ENCODE data around the gene HTR3C. TPM values are rescaled to one million over a fixed set of nuclear protein-coding genes. Genes with fewer than 3 reads are reported as not detected.

The HTR3C gene
- total RNA-seq, 4 donors from 2014 or later, result 0.45 TPM; not detected in 3

- intact Hi-C loops (cut with DNase I), result no loop called here
- Histone ChIP-seq H3K9me3 (no peaks in the 10 kb centered on the region), H3K27ac (no peak overlapping the region), H3K36me3 (no peaks in the 10 kb centered on the region), H3K4me3 (replicated peaks in 1 of 3) (no peak overlapping the region), H3K4me1 (no peaks in the 10 kb centered on the region), H3K27me3 (no peaks in the 10 kb centered on the region)
- 93 to 94% methylated on average over 3 of the region's 3 CpGs for WGBS, 2 donors
- TF ChIP-seq POLR2A (IDR thresholded peaks at IDR 0.05), result no peak
- no peak for TF ChIP-seq CTCF (IDR thresholded peaks at IDR 0.05)
- DNase-seq, result no peak
Observed at GRCh38 chr3:184092199-184092598, 39.4 kb downstream of the HTR3C start.

- intact Hi-C loops (cut with DNase I), result no loop called here
- H3K9me3 ChIP-seq, result no peaks in the 10 kb centered on the region
- no peaks in the 10 kb centered on the region for H3K4me1 ChIP-seq
- H3K27ac ChIP-seq, result no peak within 1 kb of the TSS
- H3K27me3 ChIP-seq, result no peaks in the 10 kb centered on the region
- H3K36me3 ChIP-seq, result no peaks in the 10 kb centered on the region
- TF ChIP-seq CTCF (IDR thresholded peaks at IDR 0.05), result no peak
- TF ChIP-seq POLR2A (IDR thresholded peaks at IDR 0.05), result no peak
- WGBS, 2 donors, result 85 to 92% methylated on average over 7 of the region's 7 CpGs
- no peak for DNase-seq
- no peak within 1 kb of the TSS for H3K4me3 ChIP-seq (replicated peaks in 1 of 3)
Observed at GRCh38 chr3:184096811-184097383, 44.0 kb downstream of the HTR3C start, which contains the start of gene HTR3E. TSS of gene HTR3E (plus strand) at chr3:184097064. CDS start at chr3:184097530, 466 bp downstream.

GRCh38 chr3:184097556-184097955, 44.7 kb downstream of the HTR3C start:
- no peaks in the 10 kb centered on the region for H3K4me1 ChIP-seq
- H3K27me3 ChIP-seq, result no peaks in the 10 kb centered on the region
- no peak for TF ChIP-seq CTCF (IDR thresholded peaks at IDR 0.05)
- no peak for TF ChIP-seq POLR2A (IDR thresholded peaks at IDR 0.05)
- H3K36me3 ChIP-seq, result no peaks in the 10 kb centered on the region
- WGBS, 2 donors, result 89% methylated on average over 6 of the region's 6 CpGs
- H3K27ac ChIP-seq, result no peak overlapping the region
- intact Hi-C loops (cut with DNase I), result no loop called here
- H3K4me3 ChIP-seq (replicated peaks in 1 of 3), result no peak overlapping the region
- DNase-seq, result no peak
- no peaks in the 10 kb centered on the region for H3K9me3 ChIP-seq

- DNase-seq, result no peak
- Histone ChIP-seq H3K27me3 (no peaks in the 10 kb centered on the region), H3K4me3 (replicated peaks in 1 of 3) (no peak overlapping the region), H3K36me3 (no peaks in the 10 kb centered on the region), H3K4me1 (no peaks in the 10 kb centered on the region), H3K9me3 (no peaks in the 10 kb centered on the region), H3K27ac (no peak overlapping the region)
- intact Hi-C loops (cut with DNase I), result no loop called here
- TF ChIP-seq POLR2A (IDR thresholded peaks at IDR 0.05) (no peak), CTCF (IDR thresholded peaks at IDR 0.05) (no peak)
- 76 to 78% methylated on average over 24 of the region's 24 CpGs for WGBS, 2 donors
Observed at GRCh38 chr3:184099806-184100686, 47.2 kb downstream of the HTR3C start.

Small RNA genes lying within 50 kb of the gene (small RNA-seq; reads per million reads assigned to genes)
- not detected for gene RF00019

Other genes starting within 250 kb of the HTR3C start
- 1 to 10 TPM in 3 of 4 donors, not detected in 1; 3.0 to 4.9 (median 3.0) TPM for gene MAP6D1, start 227.5 kb upstream of the HTR3C start, total RNA-seq
- gene PARL, start 168.2 kb upstream of the HTR3C start, total RNA-seq, result 10 to 100 TPM; 33.8 to 52.0 (median 42.6) TPM
- gene ABCC5, start 35.2 kb upstream of the HTR3C start, total RNA-seq, result 10 to 100 TPM; 12.2 to 24.3 (median 18.2) TPM
- gene HTR3D, start 21.3 kb upstream of the HTR3C start, total RNA-seq, result not detected
- gene HTR3E, start 44.0 kb downstream of the HTR3C start, total RNA-seq, result not detected
- gene EIF2B5, start 82.3 kb downstream of the HTR3C start, total RNA-seq, result 10 to 100 TPM; 27.9 to 46.5 (median 42.2) TPM
- 100 to 1,000 TPM in 1 of 4 donors, 10 to 100 TPM in 3; 48.2 to 137 (median 65.3) TPM for gene DVL3, start 102.3 kb downstream of the HTR3C start, total RNA-seq
- gene AP2M1, start 121.8 kb downstream of the HTR3C start, total RNA-seq, result 100 to 1,000 TPM; 180 to 302 (median 212) TPM
- gene ABCF3, start 133.2 kb downstream of the HTR3C start, total RNA-seq, result 10 to 100 TPM; 51.1 to 83.4 (median 72.6) TPM
- gene VWA5B2, start 176.5 kb downstream of the HTR3C start, total RNA-seq, result under 1 TPM in 3 of 4 donors, not detected in 1; 0.42 to 0.88 (median 0.45) TPM
- gene ALG3, start 195.9 kb downstream of the HTR3C start, total RNA-seq, result 10 to 100 TPM; 49.2 to 87.3 (median 66.8) TPM
- gene EEF1AKMT4, start 196.6 kb downstream of the HTR3C start, total RNA-seq, result 10 to 100 TPM in 3 of 4 donors, 1 to 10 TPM in 1; 9.4 to 17.1 (median 13.5) TPM
- not detected for gene CAMK2N2, start 208.5 kb downstream of the HTR3C start, total RNA-seq
- gene ECE2, start 223.0 kb downstream of the HTR3C start, total RNA-seq, result not detected
- 100 to 1,000 TPM; 136 to 320 (median 244) TPM for gene PSMD2, start 246.2 kb downstream of the HTR3C start, total RNA-seq